NCI-H2081 treated with DMSO at 0.1 percent for 48 hours (cell line): ENCODE results near the gene AMPD2.

Experiments used
- DNase-seq: peaks from one replicate; lab custom pipeline; 2025; lab: John Stamatoyannopoulos, UW

The AMPD2 gene

GRCh38 chr1:109619576-109620400 lies at the start of gene AMPD2, which contains the start of gene GNAT2:
TSS of gene AMPD2 (plus strand) at chr1:109619837. CDS start at chr1:109621176, 1,339 bp downstream.
TSS of gene GNAT2 (minus strand) at chr1:109619616. CDS start at chr1:109612870, 6,746 bp downstream.
- no peak for DNase-seq

GRCh38 chr1:109570414-109570813 lies 49.2 kb upstream of the AMPD2 start:
- DNase-seq, result no peak

- DNase-seq, result no peak
Observed at GRCh38 chr1:109573785-109574184, 45.9 kb upstream of the AMPD2 start.

- no peak for DNase-seq
Observed at GRCh38 chr1:109578947-109579443, 40.6 kb upstream of the AMPD2 start.

- no peak for DNase-seq
Observed at GRCh38 chr1:109579491-109579890, 40.1 kb upstream of the AMPD2 start.

- no peak for DNase-seq
Observed at GRCh38 chr1:109582021-109582420, 37.6 kb upstream of the AMPD2 start.

- no peak for DNase-seq
Observed at GRCh38 chr1:109584766-109585165, 34.9 kb upstream of the AMPD2 start.

GRCh38 chr1:109586055-109586454 lies 33.6 kb upstream of the AMPD2 start:
- no peak for DNase-seq

- DNase-seq, result no peak
Observed at GRCh38 chr1:109589177-109589576, 30.5 kb upstream of the AMPD2 start.

- DNase-seq, result no peak
Observed at GRCh38 chr1:109589679-109590078, 30.0 kb upstream of the AMPD2 start.

GRCh38 chr1:109592916-109593315 lies 26.7 kb upstream of the AMPD2 start:
- no peak for DNase-seq

- no peak for DNase-seq
Observed at GRCh38 chr1:109595531-109595930, 24.1 kb upstream of the AMPD2 start.

GRCh38 chr1:109598156-109598555 lies 21.5 kb upstream of the AMPD2 start:
- no peak for DNase-seq

- no peak for DNase-seq
Observed at GRCh38 chr1:109598655-109599054, 21.0 kb upstream of the AMPD2 start.

GRCh38 chr1:109603229-109603628 lies 16.4 kb upstream of the AMPD2 start:
- DNase-seq, result no peak

GRCh38 chr1:109605381-109605780 lies 14.3 kb upstream of the AMPD2 start:
- no peak for DNase-seq

GRCh38 chr1:109609881-109610280 lies 9.8 kb upstream of the AMPD2 start:
- DNase-seq, result no peak

- no peak for DNase-seq
Observed at GRCh38 chr1:109610609-109611307, 8.9 kb upstream of the AMPD2 start.

GRCh38 chr1:109611308-109611990 lies 8.2 kb upstream of the AMPD2 start:
- DNase-seq, result no peak

- DNase-seq, result no peak
Observed at GRCh38 chr1:109613361-109614147, 6.1 kb upstream of the AMPD2 start.

- DNase-seq, result no peak
Observed at GRCh38 chr1:109615879-109616278, 3.8 kb upstream of the AMPD2 start.

- DNase-seq, result no peak
Observed at GRCh38 chr1:109616391-109616790, 3.2 kb upstream of the AMPD2 start.
